GM19351 (cell line): ENCODE data around the gene FAM50A.

Experiments used
- ATAC-seq: cut with Tn5 transposase; IDR thresholded peaks from one replicate; pipeline ENCODE4 v1.9.1; 2021; ENCODE audit warnings: mild to moderate bottlenecking, moderate library complexity; ENCODE audit not compliant: unreplicated experiment

The FAM50A gene

GRCh38 chrX:154412468-154412867 lies 31.5 kb upstream of the FAM50A start:
- ATAC-seq: no peak

- ATAC-seq: no peak
Observed at GRCh38 chrX:154413142-154413541, 30.8 kb upstream of the FAM50A start.

DNA sequence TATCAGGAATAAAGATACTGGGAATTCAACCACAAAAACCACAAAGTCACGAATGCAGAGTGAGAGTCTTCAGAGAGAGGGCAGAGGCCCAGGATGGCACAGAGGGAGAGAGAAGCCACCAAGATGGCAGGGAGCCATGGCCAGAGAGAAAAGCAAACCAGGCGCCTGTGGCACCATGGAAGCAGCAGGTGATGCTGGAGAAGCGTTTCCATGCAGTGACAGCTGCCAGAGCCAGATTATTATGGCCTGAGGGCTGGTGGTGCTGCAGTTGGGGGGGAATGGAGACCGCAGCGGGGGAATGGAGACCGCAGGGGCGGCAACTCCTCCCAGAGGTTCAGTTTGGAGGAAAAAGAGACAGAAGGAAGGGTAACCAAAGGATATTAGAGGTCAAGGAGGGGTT lies 26.8 kb upstream of the FAM50A start:
- ATAC-seq: no peak

- ATAC-seq: no peak
Observed at GRCh38 chrX:154419189-154419588, 24.8 kb upstream of the FAM50A start.

- no peak for ATAC-seq
Observed at GRCh38 chrX:154419688-154420401, 24.1 kb upstream of the FAM50A start.

- ATAC-seq: no peak
Observed at GRCh38 chrX:154420402-154420756, 23.6 kb upstream of the FAM50A start.

- ATAC-seq: no peak
Observed at GRCh38 chrX:154426916-154427770, 16.8 kb upstream of the FAM50A start.

GRCh38 chrX:154428176-154429171 lies 15.5 kb upstream of the FAM50A start, which contains the start of gene ATP6AP1:
TSS of gene ATP6AP1 (plus strand) at chrX:154428677. CDS start at chrX:154428693, 16 bp downstream.
- peak; percentile 96 for ATAC-seq

GRCh38 chrX:154429711-154430110 lies 14.2 kb upstream of the FAM50A start:
- ATAC-seq: no peak

GRCh38 chrX:154430479-154430878 lies 13.5 kb upstream of the FAM50A start:
- ATAC-seq: no peak

- no peak for ATAC-seq
Observed at GRCh38 chrX:154430916-154431315, 13.0 kb upstream of the FAM50A start.

DNA sequence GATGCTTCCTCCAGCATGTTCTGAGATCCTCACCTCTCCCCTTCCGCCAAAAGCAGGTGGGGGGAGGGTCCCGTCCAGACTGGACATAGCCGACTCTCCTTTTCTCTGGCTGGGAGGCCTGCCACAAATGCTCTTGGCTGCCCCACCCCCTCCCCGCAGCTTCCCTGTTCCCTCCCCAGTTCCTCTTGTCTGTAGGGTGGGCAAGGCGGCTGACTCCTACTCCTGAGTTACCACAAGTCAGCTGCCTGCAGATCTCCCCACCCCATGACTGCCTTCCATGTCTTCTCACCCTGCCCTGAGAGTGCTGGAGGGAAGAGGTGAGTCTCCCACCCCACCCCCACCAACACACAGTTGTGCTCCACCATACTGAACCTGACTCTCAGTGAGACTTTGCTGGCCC lies 12.6 kb upstream of the FAM50A start:
- no peak for ATAC-seq

GRCh38 chrX:154432210-154432609 lies 11.7 kb upstream of the FAM50A start:
- no peak for ATAC-seq

DNA sequence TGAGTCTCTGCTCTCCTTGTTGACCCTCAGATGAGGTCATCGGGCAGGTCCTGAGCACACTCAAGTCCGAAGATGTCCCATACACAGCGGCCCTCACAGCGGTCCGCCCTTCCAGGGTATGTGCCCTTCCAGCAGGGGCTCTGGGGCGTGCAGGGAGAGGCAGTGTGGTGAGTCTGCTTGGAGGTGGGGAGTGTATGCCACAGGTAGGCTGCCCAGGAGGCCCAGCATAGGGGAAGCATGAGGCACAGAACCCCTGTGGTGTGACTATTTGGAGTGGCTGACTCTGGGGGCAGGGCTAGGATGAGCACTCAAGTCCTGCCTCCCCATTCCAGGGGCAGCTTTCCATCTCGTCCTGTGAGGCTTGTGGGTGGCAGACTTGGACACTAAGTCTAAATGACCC lies 10.3 kb upstream of the FAM50A start:
- ATAC-seq: no peak

- ATAC-seq: no peak
Observed at GRCh38 chrX:154434394-154435168, 9.4 kb upstream of the FAM50A start.

GRCh38 chrX:154435171-154435733 lies 8.7 kb upstream of the FAM50A start:
- no peak for ATAC-seq

DNA sequence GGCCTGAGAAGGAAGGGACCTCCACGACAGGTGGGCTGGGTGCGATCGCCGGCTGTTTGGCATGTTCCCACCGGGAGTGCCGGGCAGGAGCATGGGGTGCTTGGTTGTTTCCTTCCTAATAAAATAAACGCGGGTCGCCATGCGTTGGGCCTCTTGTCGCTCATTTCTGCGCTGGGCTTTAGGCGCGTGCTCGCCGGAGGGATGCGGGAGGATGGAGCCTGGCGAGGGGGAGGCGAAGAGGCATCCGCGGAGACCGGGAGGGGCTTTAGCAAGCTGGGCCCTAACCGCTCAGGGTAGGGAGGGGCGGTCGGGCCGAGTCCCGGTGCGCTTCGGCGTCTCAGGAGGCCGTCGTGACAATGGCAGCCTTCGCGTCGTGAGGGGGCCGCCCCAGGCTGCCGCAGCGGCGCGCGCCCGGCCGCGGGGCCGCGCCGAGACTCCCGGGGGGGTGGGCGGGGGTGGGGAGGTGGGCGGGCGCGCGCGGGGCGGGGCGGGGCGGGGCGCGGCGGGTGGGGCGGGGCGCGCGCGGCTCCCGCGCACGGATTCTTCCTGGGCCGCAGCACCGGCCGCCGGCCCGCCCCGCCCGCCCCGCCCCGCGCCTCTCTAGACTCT lies 7.5 kb upstream of the FAM50A start:
- ATAC-seq: no peak

- no peak for ATAC-seq
Observed at GRCh38 chrX:154436983-154437752, 6.8 kb upstream of the FAM50A start, which contains the start of gene GDI1. TSS of gene GDI1 (plus strand) at chrX:154437154. CDS start at chrX:154437255, 101 bp downstream.
